ENCODE data around the gene SPINT4.
A peak's percentile ranks its signal among the peaks of the same experiment; 100 is the strongest.

The SPINT4 gene

GRCh38 chr20:45765980-45766379, 43.8 kb downstream of the SPINT4 start:
- no peak for DNase-seq

- no peak for DNase-seq
These were observed 46.3 kb downstream of the SPINT4 start for GRCh38 chr20:45768479-45768878.

GRCh38 chr20:45771182-45771759, 49.1 kb downstream of the SPINT4 start:
- DNase-seq = peak; percentile 32

GRCh38 chr20:45772693-45773092, 50.5 kb downstream of the SPINT4 start:
- DNase-seq = no peak

- DNase-seq = no peak
These were observed 52.8 kb downstream of the SPINT4 start for GRCh38 chr20:45774945-45775344.

GRCh38 chr20:45775411-45775810, 53.3 kb downstream of the SPINT4 start:
- no peak for DNase-seq

Data from NCI-H524 treated with DMSO at 0.1 percent for 48 hours (cell line).